Activated CD8-positive, alpha-beta memory T cell treated with anti-CD3 and anti-CD28 coated beads for 48 hours (primary cell): ENCODE data around the gene VKORC1.
"Not testable (repeated sequence)": the region's sequence is repeated elsewhere in the genome, so short reads cannot be mapped to it uniquely, and the experiment has no call there.

Experiments
- DNase-seq, 3 experiments: peaks; one replicate each; pipeline ENCODE4 v3.0.0-alpha.2; 2020; ENCODE audit warnings: low read depth in 2 of 3, low spot score in 2 of 3

Gene VKORC1

DNA sequence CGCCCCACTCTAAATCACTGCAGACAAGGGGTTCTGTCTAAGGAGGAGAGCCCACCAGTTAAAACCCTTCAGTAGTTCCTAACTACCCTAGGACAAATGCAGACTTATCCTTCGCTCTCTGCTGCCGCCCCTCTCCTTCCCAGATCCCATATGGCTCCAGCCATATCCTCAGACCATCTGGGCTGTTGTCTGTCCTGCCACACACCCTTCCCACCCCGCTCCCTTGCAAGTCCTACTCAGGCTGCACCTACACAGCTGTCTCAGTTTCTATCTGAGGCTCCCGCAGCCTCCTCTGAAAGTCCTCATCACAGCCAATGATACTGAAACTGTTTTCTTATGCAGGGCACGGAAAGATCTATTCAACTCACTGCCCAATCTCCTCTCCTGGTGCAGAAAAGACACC is 12.9 kb upstream of the VKORC1 start:
- DNase-seq, result no peak

DNA sequence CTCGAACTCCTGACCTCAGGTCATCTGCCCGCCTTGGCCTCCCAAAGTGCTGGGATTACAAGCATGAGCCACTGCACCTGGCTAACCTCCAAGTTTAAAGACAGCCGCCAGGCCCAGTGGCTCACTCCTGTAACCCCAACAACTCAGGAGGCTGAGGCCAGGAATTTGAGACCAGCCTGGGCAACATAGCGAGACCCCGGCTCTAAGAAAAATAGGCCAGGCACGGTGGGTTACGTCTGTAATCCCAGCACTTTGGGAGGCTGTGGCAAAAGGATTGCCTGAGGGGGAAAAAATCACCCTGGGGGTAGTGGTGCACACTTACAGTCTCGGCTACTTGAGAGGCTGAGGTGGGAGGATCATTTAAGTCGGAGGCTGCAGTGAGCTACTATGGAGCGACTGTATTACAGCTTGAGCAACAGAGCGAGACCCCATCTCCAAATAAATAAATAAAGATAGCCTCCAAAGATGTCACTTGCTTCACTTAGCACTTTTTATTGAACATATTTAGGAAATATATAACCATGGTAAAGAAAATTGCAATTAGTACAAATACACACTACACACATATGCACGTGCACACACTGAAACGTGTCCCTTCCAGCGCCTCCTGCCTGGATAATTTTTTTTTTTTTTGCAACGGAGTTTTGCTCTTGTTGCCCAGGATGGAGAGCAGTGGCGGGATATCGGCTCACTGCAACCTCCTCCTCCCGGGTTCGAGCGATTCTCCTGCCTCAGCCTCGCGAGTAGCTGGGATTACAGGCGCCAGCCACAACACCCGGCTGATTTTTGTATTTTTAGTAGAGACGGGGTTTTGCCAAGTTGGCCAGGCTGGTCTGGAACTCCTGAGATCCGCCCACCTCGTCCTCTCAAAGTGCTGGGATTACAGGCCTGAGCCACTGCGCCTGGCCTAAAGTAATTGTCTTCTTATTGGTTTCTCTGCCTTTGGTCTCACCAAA is 12.2 kb upstream of the VKORC1 start:
- no peak for DNase-seq

DNA sequence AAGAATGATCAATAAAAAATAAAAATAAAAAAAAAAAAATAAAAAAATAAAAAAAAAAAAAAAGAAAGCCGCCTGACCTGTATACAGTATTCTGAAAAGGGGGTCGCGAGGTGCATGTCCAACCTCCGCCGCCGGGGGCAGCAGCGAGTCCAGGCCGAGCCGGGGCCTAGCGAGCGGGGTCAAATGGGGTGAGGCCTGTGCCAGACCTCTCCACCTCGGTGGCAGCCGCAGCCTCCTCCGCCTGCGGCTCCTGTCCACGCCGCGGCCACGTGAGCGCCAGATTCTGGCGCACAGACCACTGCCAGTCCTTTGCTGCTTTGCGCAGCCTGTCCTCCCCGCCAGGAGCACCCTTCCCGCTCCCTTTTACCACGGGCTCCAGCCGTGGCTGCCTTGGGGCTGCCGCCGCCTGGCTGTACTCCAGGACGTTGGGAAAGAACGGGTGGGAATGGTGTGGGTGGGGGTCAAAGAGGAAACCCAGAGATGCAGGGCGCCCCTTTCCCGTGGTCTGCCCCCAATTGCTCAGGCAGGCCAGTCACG is 11.1 kb upstream of the VKORC1 start:
- peak; percentile 75 to 95 (median 90) for DNase-seq

DNA sequence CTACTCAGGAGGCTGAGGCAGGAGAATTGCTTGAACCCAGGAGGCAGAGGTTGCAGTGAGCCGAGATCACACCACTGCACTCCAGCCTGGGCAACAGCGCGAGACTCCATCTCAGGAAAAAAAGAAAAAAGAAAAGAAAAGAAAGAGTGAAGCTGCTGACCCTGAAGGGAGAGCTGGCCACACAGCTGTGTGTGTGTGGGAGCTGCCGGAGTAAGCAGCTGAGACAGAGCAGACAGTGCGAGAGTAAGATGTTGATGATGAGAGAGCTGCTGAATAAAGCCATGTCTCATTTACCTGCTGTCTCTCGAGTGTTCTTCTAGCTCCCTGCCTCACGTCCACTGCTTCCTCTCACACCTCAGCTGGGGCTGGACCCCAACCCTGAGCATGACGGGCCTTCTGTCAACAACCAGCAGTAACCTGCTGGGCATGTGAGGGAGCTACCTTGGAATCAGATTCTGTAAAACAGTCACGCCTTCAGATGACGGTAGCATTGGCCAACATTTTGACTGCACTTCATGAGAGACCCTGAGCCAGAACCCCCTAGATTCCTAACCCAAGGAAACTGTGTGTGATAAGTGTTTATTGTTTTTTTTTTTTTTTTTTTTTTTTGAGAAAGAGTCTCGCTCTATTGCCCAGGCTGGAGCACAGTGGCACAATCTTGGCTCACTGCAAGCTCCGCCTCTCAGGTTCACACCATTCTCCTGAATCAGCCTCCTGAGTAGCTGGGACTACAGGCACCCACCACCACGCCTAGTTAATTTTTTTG is 6.5 kb upstream of the VKORC1 start:
- DNase-seq, result not testable (repeated sequence)

DNA sequence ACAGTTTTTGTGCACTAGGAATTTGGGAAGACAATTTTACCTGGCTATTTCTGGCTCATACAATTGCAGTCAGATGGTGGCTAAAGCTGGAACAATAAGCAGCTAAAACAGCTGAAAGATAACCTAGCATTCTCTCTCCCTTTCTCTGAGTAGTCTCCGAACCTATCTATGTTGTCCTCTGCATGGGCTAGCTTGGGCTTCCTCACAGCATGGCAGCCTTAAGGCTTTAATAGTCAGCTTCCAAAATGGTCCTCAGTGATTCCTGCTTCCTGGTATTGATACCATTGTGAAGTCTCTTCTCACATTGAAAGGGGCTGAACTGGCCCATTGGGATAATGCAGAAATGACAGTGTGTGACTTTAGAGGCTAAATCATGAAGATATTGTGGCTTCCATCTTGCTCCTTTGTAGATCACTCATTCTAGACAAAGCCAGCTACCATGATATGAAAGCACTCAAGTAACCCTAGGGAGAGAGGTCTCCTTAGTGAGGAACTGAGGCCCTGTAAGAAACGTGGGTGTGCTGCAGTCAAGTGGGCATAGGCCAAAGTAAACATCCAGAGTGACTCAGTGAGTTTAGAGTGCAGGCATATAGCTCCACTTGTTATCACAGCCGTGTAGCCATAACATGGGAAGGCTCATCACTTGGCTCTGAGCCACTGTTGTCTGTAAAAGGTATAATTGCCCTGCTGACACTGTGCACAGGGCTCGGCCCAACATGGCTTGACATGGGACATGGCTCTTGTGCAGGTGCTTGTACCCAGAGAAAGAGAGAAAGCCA is 5.5 kb upstream of the VKORC1 start:
- DNase-seq, result no peak

DNA sequence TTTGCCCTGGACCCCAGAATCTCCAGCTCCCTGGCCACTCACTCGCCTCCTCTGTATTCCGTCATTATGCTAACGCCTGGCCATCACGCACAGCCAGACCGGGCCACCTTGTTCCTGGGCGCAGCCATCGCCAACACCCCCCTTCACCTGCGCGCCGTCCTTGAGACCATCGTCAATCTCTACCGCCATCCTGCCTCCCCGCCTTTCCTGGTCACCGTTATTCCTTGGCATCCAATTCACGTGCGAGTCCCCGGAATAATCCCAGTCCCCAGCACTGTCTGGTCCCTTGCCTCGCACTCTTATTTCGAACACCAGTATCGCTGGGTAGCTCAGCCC is 541 bp downstream of the VKORC1 start:
- no peak for DNase-seq

DNA sequence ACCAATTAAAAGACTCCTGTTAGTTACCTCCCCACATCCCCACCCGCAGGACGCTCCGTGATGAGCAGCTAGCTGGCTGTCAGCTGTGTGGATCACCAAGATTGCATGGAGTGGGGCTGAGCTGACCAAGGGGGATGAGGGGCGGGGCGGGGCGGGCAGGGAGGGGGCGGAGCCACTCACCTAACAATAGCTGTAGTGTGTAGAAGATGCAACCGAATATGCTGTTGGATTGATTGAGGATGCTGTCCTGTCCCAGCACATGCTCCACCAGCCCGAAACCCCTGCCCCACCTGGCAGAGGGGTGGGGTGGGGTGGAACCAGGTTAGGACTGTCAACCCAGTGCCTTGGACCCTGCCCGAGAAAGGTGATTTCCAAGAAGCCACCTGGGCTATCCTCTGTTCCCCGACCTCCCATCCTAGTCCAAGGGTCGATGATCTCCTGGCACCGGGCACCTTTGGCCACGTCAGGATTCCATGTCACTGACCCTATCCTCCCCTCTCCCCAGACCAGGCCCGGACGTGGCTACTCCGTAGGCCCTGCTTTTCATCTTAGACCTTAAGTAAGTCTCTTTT is 1.4 kb downstream of the VKORC1 start:
- DNase-seq, result no peak

DNA sequence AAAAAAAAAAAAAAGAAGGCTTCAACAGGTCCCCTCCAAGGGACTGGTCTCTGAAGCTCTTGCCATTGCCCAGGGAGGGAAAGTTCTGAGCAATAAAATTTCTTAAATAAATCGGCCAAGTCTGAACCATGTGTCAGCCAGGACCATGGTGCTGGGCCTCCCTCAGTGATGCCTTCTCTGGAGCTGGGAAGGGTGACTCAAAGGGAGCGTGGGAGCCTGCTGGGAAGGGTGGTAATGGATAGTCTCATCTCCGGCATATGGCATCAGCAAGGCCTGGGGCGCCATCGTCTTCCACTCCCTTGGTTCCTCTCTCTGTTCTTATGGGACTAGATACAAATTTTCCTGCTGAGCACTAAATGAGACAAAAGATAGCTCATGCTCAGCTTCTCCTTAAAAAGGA is 2.3 kb downstream of the VKORC1 start:
- DNase-seq, result no peak

DNA sequence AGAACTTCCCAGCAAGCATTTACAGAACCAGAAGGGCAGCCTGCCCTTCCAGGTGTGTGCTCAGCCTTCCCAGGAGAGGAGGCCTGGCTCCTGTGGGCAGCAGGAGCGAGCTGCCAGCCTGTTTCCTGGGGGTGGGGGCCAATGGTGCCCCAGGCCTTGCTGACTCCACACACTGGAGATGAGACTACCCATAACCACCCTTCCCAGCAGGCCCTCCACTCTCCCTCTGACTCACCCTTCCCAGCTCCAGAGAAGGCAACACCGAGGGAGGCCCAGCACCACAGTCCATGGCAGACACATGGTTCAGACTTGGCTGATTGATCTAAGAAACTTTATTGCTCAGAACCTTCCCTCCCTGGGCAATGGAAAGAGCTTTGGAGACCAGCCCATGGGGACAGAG is 4.1 kb downstream of the VKORC1 start:
- no peak for DNase-seq

DNA sequence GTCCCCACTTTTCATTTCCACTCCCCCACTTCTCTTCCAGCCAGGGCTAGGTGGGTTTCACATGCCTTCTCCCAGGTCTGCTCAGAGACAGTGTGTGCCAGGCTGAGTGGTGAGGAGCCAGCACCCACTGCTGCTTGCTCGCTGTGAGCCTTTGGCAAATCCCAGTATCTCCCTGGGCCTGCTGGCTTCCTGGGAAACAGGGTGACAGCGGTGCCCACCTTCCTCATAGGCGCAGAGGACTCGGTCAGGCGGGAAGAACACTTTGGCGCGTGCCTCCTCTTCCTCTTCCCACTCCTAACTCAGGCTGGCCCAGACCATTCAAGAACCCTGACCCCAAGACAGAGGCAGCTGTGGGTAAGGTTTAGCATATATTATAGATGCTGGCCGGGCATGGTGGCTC is 5.4 kb downstream of the VKORC1 start:
- no peak for DNase-seq

DNA sequence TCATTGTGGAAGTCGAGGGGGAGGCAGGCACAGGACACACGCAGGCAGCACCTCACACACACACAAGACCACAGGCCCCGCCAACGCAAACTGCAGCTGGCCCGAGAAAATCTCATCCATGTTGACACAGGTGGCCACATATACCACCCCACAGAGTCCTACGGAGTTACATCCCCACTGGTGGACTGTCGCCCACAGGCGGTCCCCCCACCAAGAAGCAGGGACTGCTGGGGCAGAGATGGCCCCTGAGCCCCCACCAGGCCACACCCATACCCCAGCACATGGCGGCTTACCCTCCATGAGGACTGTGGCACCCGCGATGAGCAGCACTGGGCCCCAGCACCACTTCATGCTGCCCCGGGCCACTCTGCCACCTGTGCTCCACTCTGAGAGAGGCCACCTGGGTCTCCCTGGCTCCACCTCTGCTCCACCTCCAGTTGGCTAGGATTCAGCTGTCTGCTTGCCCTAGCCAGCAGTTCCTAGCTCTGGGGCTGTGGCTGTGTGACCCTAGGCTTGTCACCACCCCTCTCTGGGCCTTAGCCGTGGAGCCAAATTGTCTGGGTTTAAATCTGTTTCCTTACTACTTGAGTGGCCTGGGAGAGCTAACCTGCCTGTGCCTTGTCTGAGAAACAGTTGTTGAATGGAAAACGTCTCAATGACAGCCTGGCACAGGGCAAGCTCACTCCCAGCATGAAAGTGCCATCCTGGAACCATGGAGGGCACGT is 6.0 kb downstream of the VKORC1 start, which contains the start of gene PRSS53:
PRSS53 (minus strand) TSS at position 485 of the 725 bp plus-strand sequence; CDS start at position 351, 134 bp downstream.
- no peak for DNase-seq

DNA sequence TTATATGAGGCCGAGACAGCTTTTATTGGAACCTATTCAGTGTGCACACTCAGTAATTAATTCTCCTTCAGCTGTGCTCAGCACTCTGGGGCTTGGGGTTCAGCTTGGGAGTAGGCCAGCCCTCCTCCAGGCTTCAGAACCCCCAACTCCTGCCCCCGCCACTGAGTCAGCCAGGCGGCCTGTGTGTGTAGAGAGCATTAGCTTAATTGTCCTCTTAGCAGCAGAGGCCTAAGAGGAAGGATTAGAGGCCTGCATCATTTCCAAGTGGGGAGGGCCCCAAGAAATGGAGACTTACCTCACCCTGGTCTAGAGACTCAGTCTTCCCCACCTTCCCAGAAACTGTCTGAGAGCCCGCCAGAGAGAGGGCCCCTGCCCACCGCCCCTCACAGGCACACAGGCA is 6.6 kb downstream of the VKORC1 start:
- DNase-seq, result no peak

DNA sequence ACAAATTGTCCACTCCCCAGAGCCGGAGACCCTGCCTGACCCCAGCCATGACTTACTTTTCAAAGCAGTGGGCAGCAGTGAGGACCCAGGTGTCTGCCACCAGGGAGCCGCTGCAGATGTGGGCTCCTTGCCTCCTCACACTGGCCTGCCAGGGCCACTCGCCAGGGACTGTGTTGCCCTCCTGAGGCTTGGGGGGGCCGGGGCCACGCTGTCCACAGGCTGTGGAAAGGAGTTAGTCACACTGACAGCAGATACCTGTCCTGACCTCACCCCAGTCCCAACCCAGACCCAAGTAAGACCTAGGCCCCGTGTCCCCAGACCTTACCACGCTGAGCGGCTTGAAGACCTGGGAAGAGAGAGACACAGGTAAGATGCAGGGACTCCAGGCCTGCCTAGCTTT is 7.1 kb downstream of the VKORC1 start:
- no peak for DNase-seq

DNA sequence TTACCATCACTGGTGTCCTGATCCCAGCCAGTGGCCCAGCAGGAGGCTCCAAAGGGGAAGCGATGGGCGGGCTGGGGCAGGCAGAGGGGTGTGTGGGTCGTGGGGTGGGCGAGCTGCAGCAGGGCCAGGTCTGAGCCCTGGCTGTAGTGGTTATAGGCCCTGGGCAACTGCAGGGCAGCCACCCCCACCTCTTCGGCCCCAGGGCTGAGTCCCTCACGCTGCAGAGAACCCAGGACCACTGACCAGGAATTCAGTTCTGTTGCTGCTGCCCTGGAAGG is 8.0 kb downstream of the VKORC1 start:
- no peak for DNase-seq

DNA sequence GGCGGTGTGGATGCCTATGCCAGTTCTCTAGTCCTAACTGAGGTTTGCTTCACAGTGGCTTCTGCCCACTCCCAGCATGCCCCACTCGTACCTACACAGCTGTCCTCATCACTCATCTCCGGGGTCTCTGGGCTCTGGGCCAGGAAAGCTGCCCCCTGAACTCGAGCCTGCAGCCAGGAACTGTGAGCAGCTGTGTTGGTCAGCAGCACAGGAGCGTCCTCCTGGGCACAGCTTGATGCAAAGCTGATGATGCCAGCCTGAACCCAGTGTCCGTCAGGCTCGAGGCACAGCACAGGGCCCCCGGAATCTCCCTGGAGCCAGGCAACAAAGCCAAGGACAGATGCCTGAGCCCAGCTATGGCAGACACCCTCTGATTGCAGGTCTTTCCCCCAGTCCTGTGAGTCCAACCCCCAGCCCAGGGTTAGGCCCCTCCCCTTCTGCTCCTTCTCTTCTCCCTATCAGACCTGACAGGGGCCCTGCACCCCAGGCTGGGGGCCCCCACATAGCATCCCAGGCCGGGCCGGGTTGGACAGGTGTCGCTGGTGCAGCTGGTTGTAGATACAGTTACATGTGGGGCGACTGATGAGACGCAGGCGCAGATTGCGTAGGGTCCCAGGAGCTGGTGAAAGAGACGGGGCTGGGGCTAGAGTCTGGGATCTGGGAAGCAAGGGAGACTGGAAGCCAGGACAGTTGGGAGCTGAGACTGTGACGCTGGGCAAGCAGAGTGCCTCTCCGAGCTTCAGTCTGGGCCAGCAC is 8.5 kb downstream of the VKORC1 start:
- DNase-seq, result no peak

DNA sequence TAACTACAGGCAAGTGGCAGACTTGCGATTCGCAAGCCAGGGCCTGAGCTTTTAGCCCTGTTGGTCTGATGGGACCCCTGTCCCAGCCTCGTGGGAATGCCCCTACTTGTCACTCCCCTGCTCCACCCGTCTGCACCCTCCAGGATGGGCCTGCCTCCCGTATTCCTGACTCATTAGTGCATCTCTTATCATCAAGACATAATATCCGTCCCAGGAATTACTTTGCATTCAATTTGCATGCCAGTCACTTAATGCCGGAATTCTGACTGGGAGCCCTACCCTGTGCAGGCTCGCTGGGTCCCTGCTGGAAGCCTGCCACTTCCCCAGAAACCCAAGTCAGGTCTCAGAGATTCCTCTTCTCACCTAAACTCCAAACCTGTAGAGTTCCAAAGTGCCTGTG is 9.2 kb downstream of the VKORC1 start:
- DNase-seq, result no peak

DNA sequence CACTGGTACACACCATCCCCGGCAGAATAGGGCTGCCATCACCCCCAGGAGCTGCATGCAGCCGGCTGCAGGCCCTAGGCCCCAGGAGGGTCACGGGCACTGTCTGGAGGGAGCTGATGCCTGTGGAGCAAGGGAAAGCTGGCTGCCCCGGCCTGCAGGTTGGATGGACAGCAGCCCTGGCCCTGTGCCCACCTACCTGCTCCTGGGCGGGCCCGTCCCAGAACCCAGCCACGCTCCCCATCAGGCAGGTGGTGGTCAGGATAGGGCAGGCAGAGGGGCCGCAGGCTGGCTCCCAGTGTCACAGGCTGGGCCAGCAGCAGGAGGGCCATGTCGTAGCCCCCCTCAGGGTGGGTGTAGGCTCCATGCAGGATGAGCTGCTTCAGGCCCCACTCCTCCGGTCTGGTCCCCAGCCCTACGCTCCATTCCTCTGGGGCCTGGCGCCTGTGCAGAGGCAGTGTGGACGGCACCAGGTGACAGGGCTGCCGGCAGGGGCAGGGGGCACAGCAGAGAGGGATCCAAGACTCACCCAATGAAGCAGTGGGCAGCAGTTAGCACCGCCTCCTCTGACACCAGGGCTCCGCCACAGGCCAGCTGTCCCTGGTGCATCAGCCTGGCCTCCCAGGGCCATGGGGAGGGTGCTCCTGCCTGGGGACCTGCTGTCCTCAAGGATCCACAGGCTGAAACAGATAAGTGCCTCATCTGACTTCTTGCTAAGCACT is 9.9 kb downstream of the VKORC1 start:
- no peak for DNase-seq

DNA sequence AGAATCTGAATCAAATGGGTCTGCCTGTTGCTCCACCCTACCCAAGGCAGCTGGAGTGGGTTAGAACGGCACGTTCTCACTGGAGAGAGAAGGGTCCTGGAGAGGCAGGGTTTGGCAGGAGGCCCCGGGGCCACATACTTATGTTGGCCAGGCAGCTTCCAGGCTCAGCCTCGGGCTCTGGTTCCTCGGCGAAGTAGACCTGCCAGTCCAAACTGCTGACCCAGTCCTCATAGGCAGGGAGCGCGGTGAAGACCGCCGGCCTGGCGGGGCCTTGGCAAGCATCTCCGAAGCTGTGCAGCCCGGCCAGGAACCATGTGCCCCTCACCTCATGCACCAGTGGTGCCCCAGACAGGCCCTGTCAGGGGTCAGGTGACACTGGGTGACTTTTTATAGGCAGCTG is 10.6 kb downstream of the VKORC1 start:
- DNase-seq, result no peak

DNA sequence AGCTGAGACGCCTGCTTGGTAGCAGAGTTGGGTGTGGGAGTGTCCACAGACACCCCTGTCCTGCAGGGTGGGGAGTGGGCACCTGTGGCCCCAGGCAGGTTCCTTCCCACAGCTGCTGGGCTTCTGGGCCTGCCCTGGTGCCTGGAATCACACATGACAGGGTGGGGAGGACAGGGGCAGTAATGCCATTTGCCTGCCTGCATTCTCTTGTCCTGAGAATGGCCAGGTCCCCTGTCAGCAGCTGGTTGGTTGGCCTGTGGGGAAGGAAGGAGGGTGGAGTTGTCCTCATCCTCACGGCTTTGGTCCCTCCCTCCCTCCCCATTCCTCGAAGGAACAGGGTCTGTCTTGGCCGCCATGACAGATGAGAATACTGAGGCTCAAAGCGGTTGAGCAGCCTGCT is 11.0 kb downstream of the VKORC1 start:
- DNase-seq, result no peak
